Nephron (organoid): Measurements from ENCODE around the gene KLF18.
"Not testable (repeated sequence)": the region's sequence is repeated elsewhere in the genome, so short reads cannot be mapped to it uniquely, and the experiment has no call there.

Source experiments
- H3K27ac Mint-ChIP-seq, 3 experiments: 2 replicates each; pipeline ENCODE4 v1.8.0; 2020; ENCODE audit warnings: mixed read lengths in 3 of 3, mild to moderate bottlenecking in 2 of 3, moderate library complexity in 1 of 3
- H3K27me3 Mint-ChIP-seq: 2 replicates; pipeline ENCODE4 v1.8.0; 2021; ENCODE audit warnings: low read depth, mild to moderate bottlenecking, moderate library complexity, mixed read lengths
- H3K36me3 Mint-ChIP-seq: 2 replicates; pipeline ENCODE4 v1.8.0; 2020; ENCODE audit warnings: low read depth, mixed read lengths
- H3K4me1 Mint-ChIP-seq: 2 replicates; pipeline ENCODE4 v1.8.0; 2020; ENCODE audit warnings: mixed read lengths
- H3K4me3 Mint-ChIP-seq, 3 experiments: 2 replicates each; pipeline ENCODE4 v1.8.0; 2020; ENCODE audit warnings: mild to moderate bottlenecking in 3 of 3, mixed read lengths in 3 of 3, moderate library complexity in 2 of 3
- H3K9me3 Mint-ChIP-seq: 2 replicates; pipeline ENCODE4 v1.8.0; 2020; ENCODE audit warnings: mixed read lengths
- TF ChIP-seq, protein P1 (sequence below), 3 experiments: fragments of 200-600 bp; sonication (generic); IDR thresholded peaks; one replicate each; pipeline ENCODE4 v1.5.0; 2021; ENCODE audit warnings: antibody characterized with exemption in 3 of 3; ENCODE audit not compliant: unreplicated experiment in 3 of 3

KLF18 gene

DNA sequence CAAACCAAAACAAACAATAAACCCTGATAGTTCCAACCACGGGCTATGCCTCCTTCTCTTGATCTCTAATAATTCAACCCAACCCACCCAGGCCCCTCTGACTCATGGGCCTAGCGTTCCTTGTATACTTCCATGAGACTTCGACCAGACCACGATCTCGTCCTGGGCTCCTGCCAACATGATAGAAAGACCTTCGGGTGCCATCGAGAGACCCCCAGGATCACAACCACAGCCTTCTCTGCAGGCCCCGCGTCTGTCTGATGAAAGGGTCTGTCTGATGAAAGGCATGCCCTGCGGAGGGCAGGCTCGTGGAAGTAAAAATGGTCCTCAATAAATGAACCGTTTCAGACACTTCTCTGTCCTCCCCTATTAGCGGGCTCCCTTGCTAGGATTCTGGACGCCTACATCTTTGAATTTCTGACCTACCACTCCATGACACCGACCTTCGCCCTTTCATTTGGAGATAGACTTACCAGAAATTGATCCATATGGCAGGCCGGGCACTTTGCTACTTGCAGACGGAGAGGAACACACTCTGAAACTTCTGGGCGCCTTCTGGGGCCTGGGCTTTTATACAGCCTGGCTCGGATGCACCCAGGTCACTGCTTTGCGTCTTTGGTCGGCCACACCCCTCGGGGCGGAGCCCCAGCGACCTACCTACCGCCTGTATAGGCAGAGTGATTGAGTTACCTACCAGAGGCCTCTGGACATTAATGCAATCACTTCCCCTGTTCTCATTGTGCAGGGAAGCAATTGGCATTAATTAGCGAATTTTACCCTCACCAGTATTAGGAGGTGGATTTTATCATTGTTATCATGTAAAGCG lies 5.3 kb upstream of the KLF18 start:
- H3K27ac Mint-ChIP-seq = no peak overlapping the region
- TF ChIP-seq, protein P1, sequence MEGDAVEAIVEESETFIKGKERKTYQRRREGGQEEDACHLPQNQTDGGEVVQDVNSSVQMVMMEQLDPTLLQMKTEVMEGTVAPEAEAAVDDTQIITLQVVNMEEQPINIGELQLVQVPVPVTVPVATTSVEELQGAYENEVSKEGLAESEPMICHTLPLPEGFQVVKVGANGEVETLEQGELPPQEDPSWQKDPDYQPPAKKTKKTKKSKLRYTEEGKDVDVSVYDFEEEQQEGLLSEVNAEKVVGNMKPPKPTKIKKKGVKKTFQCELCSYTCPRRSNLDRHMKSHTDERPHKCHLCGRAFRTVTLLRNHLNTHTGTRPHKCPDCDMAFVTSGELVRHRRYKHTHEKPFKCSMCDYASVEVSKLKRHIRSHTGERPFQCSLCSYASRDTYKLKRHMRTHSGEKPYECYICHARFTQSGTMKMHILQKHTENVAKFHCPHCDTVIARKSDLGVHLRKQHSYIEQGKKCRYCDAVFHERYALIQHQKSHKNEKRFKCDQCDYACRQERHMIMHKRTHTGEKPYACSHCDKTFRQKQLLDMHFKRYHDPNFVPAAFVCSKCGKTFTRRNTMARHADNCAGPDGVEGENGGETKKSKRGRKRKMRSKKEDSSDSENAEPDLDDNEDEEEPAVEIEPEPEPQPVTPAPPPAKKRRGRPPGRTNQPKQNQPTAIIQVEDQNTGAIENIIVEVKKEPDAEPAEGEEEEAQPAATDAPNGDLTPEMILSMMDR (IDR thresholded peaks at IDR 0.05; ENCODE audit: unreplicated experiment in 3 of 3) = no peak
- peaks cover 9% of the 10 kb centered on the region for H3K36me3 Mint-ChIP-seq
- peaks cover 34% of the 10 kb centered on the region for H3K9me3 Mint-ChIP-seq
- no peak overlapping the region for H3K4me3 Mint-ChIP-seq
- H3K4me1 Mint-ChIP-seq = no peaks in the 10 kb centered on the region
- peaks cover 7% of the 10 kb centered on the region for H3K27me3 Mint-ChIP-seq

- no peak overlapping the region for H3K27ac Mint-ChIP-seq
- H3K4me1 Mint-ChIP-seq = no peaks in the 10 kb centered on the region
- TF ChIP-seq, protein P1 (IDR thresholded peaks at IDR 0.05; ENCODE audit: unreplicated experiment in 3 of 3) = no peak
- H3K4me3 Mint-ChIP-seq = no peak overlapping the region
- H3K27me3 Mint-ChIP-seq = no peaks in the 10 kb centered on the region
- H3K36me3 Mint-ChIP-seq = peaks cover 9% of the 10 kb centered on the region
- peaks cover 44% of the 10 kb centered on the region for H3K9me3 Mint-ChIP-seq
Observed at GRCh38 chr1:44144962-44145756, 3.7 kb upstream of the KLF18 start.

DNA sequence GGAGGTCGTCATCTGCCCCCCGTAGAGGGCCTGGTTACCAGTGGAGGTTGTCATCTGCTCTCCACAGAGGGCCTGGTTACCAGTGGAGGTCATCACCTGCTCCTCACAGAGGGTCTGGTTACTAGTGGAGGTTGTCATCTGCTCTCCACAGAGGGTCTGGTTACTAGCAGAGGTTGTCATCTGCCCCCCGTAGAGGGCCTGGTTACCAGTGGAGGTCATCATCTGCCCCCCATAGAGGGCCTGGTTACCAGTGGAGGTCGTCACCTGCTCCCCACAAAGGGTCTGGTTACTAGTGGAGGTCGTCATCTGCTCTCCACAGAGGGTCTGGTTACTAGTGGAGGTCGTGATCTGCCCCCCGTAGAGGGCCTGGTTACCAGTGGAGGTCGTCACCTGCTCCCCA lies 1.9 kb downstream of the KLF18 start:
- not testable (repeated sequence) for H3K27me3 Mint-ChIP-seq, H3K27ac Mint-ChIP-seq, H3K36me3 Mint-ChIP-seq, H3K4me1 Mint-ChIP-seq, H3K4me3 Mint-ChIP-seq
- peaks cover 23% of the 10 kb centered on the region for H3K9me3 Mint-ChIP-seq

GRCh38 chr1:44138239-44138638 lies 3.2 kb downstream of the KLF18 start:
- Mint-ChIP-seq H3K9me3 (peaks cover 14% of the 10 kb centered on the region), H3K4me3 (no peak overlapping the region), H3K27me3 (no peaks in the 10 kb centered on the region), H3K36me3 (no peaks in the 10 kb centered on the region), H3K4me1 (peaks cover 7% of the 10 kb centered on the region), H3K27ac (no peak overlapping the region)
- TF ChIP-seq, protein P1 (IDR thresholded peaks at IDR 0.05; ENCODE audit: unreplicated experiment in 3 of 3) = no peak

- Mint-ChIP-seq H3K36me3 (no peaks in the 10 kb centered on the region), H3K9me3 (peaks cover 3% of the 10 kb centered on the region), H3K4me3 (no peak overlapping the region), H3K4me1 (peaks cover 7% of the 10 kb centered on the region), H3K27me3 (peaks cover 15% of the 10 kb centered on the region), H3K27ac (no peak overlapping the region)
- TF ChIP-seq, protein P1 (IDR thresholded peaks at IDR 0.05; ENCODE audit: unreplicated experiment in 3 of 3) = no peak
Observed at GRCh38 chr1:44135886-44136285, 5.5 kb downstream of the KLF18 start.

DNA sequence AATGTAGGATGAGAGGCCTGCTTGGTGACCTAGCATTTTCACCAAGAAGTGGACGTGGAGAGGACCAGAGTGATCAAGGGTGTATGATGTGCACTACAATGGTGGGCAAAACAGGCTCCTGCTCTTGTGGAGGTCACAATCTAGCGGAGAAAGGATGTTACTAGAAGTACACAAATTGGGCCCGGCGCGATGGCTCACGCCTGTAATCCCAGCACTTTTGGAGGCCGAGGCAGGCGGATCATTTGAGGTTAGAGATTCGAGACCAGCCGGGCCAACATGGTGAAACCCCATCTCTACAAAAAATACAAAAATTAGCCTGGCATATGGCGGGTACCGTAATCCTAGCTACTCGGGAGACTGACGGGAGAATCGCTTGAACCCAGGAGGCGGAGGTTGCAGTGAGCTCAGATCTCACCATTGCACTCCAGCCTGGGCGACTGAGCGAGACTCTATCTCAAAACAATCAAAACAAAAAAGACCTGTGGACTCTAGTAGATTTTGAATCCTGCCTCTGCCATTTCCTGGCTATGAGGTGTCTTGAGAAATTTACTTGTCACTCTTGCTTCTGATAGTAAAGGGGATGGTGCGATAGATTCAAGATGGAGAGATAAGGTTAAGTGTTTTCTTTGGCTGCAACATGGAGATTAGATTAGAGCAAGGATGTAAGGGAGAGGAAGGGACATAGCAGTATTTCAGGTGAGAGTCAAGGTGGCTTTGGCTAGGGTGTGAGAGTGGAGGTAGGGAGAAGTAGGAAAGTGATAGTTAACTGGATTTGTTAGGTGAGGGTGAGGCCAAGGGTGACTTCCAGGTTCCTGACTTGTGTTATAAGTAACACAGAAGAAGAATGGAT lies 7.1 kb downstream of the KLF18 start:
- H3K4me1 Mint-ChIP-seq = peaks cover 7% of the 10 kb centered on the region
- H3K4me3 Mint-ChIP-seq = no peak overlapping the region
- no peaks in the 10 kb centered on the region for H3K36me3 Mint-ChIP-seq
- peaks cover 18% of the 10 kb centered on the region for H3K27me3 Mint-ChIP-seq
- TF ChIP-seq, protein P1 (IDR thresholded peaks at IDR 0.05; ENCODE audit: unreplicated experiment in 3 of 3) = no peak
- no peaks in the 10 kb centered on the region for H3K9me3 Mint-ChIP-seq
- no peak overlapping the region for H3K27ac Mint-ChIP-seq
